NCI-H2196 (cell line): ENCODE results near the gene NRROS.
"Not testable (repeated sequence)": the region's sequence is repeated elsewhere in the genome, so short reads cannot be mapped to it uniquely, and the experiment has no call there.

Experiments
- DNase-seq: peaks from one replicate; lab custom pipeline; 2025; ENCODE audit not compliant: unreplicated experiment; lab: John Stamatoyannopoulos, UW

Gene NRROS

GRCh38 chr3:196624067-196624790 is 15.3 kb upstream of the NRROS start:
- DNase-seq, result no peak

DNA sequence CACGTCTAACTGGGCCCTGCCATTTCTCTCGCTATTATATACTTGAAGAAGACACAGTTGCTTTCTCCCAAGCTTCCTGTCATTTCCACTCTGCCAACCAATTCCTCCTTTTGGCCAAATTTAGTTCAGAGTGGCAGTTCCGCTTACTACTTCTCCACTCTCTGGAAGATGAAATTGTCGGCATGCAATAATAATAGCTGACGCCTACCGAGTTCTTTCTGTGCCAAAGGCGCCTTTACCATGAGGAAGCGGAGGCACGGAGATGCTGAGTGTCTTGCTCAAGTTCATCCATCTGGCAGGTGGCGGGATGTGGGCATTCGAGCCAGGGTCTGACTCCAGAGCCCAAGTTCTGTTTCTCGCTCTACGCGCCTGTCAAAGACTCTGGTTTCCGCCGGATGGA is 14.6 kb upstream of the NRROS start:
- no peak for DNase-seq

GRCh38 chr3:196625331-196625730 is 14.2 kb upstream of the NRROS start:
- DNase-seq, result no peak

GRCh38 chr3:196627918-196628231 is 11.6 kb upstream of the NRROS start:
- DNase-seq, result no peak

GRCh38 chr3:196629228-196629627 is 10.3 kb upstream of the NRROS start:
- DNase-seq, result no peak

- peak; percentile 63 for DNase-seq
Observed at GRCh38 chr3:196631682-196632045, 7.8 kb upstream of the NRROS start.

GRCh38 chr3:196632046-196632751 is 7.3 kb upstream of the NRROS start:
- DNase-seq, result peak; percentile 99

DNA sequence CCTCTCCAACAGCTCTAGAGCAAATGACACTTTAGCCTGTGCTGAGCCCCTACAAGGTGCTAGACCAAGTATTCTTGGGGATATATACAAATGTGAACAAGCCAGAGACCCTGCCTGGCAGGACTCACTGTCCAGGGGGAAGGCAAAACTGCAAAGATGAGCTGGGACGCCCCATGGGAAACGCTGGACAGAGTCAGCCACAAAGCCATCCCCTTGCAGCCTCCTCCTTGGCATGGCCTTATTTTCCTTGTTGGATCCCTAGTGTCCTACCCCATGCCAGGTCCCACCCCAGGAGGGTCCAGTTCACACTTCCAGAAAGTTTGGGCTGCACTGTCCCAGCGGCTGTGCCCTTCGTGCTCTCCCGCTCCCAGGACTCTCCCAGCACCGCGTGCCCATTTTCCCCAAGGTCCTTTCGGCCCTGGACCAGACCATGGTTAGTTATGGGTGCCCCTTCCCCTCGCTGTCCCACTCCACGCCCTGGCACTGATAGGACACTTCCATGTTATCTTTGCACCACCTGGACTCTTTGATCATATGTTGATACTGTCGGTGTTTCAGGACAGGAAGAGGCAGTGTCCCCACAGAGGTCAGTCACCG is 5.8 kb upstream of the NRROS start:
- DNase-seq, result no peak

GRCh38 chr3:196634224-196634623 is 5.3 kb upstream of the NRROS start:
- DNase-seq, result no peak

- no peak for DNase-seq
Observed at GRCh38 chr3:196634829-196635228, 4.7 kb upstream of the NRROS start.

GRCh38 chr3:196636369-196637349 is 2.8 kb upstream of the NRROS start:
- DNase-seq, result no peak

GRCh38 chr3:196637941-196638340 is 1.6 kb upstream of the NRROS start:
- DNase-seq, result not testable (repeated sequence)

DNA sequence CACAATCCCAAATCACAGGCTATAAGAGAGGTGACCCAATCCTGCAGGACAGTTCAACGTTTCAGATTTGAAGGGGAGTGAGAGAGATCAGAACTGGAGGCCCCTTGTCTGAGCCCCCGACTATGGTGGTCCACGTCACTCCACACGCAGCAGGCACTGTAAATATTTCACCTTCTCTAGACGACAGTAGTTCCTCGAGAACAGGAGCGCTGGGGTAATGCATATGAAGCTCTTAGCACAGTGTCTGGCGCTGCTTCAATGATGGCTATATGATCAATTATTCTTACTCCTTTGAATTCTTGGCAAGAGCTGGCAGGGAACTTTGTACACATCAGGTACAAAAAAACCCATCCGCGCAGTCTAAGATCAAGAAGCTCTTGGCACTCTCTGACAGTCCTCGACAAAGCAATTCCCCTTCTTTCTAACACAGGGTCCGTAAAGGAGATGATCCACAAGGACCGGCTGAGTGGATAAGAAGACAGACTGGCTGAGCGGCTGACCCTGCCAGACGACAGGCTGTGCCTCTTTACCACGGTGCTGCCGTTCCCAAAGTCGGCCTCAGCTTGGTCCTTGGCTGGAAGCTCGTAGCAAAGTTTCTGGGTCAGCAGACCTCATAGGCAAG is 522 bp upstream of the NRROS start:
- no peak for DNase-seq

DNA sequence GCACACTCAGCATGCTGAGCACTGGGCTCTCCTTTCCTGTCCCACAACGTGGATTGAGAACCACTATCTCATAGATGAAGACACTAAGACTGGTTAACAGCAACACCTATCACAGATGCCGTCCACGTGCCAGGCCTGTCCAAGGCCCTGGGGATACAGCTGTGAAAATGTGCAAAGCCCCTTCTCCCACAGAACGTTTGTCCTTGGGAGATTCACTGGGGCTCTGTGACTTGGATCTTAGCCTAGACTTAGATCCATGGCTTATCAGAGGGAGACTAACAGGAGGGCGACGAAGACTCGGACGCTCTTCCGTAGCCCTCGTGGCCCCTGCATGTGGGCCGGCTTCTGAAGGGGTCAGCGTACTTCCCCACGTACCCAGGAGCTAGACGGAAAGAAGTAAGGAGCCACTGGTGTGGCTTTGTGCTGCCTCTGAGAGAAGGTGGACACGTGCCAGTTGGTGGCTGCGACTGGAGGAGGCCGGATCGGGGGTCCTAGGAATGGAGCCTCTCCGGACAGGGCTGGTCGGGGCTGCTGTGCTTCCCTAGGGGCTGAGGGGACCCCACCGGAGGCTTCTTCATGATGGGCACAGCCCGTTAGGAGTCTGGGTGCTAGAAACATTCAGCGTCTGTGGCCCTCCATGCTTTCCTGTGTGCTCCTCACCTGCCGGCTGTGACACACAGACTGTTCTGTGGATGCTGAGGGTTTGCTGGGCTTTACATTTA is 964 bp downstream of the NRROS start:
- no peak for DNase-seq

- DNase-seq, result no peak
Observed at GRCh38 chr3:196641333-196642054, 2.0 kb downstream of the NRROS start.

- no peak for DNase-seq
Observed at GRCh38 chr3:196642434-196642833, 2.9 kb downstream of the NRROS start.

DNA sequence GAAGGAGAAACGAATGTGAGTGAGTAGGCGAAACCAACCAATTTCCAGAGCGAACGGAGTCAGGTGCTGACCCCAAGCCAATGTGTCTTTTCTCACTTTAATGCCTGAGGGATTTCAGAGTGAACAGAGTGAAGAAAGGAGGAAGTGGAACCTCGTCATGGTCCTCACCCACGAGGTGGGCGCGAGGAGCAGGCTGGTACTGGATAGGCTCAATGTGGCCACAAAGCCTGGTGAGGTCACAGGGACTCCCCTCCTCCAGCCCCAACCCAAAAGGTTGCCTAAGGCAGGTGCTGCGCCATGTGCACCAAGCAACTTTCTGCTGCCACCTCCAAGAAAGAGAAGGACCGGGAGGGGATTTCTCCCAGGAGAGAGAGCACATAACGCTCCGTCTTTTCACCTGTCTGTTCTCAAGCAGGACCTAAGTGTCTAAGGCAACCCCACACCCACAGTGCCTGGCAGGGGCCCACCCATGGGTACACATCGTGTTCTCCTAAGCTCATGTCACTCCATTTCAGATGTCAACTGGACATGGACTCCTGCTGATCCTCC is 3.8 kb downstream of the NRROS start:
- no peak for DNase-seq

DNA sequence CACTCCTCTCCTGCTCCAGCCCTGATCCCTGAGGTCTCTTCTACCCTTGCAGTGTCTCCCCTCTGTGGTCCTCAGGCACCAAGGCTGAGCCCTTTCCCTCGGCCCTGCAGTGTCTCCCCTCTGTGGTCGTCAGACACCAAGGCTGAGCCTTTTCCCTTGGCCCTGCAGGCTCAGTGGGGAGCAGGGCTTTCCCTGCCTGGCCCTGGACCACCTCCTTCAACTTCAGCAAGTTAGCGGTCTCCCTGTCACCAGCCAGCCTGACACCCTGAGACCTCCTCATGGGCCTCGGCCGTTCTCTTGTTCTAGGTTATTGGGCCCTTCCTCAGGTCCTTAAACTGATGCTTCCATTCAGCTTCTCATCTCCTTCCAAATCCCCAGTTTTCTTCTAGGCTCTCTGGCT is 4.3 kb downstream of the NRROS start:
- DNase-seq, result no peak

- DNase-seq, result no peak
Observed at GRCh38 chr3:196645096-196645495, 5.6 kb downstream of the NRROS start.
